Right lobe of liver (tissue), 4 donors: ENCODE results near the gene ISL1.

Experiments used
- CTCF ChIP-seq, 4 donors: fragments of 200-600 bp in 3 of 4; fragments of 450-650 bp in 1 of 4; IDR thresholded peaks; one replicate each; pipeline versions ENCODE4 v1.5.1 to v1.8.0; 2016 to 2022; ENCODE audit warnings: antibody characterized with exemption in 4 of 4, mild to moderate bottlenecking in 2 of 4
- POLR2A ChIP-seq: fragments of 450-650 bp; IDR thresholded peaks from one replicate; pipeline ENCODE4 v1.6.1; 2017; ENCODE audit warnings: antibody characterized with exemption, mild to moderate bottlenecking
- donor health status: DM: no; HTN: no; CAD: no.
- donor health status: DM: no; HTN: no; CAD: no.
- donor health status: DM: no; HTN: yes; CAD: no.

GRCh38 chr5:51399643-51400006 is 16.4 kb downstream of the ISL1 start:
- no peak for TF ChIP-seq CTCF (IDR thresholded peaks at IDR 0.05)
- no peak for TF ChIP-seq POLR2A
